Retinal pigment epithelial cell (primary cell): Measurements from ENCODE around the gene NOC3L.

Experiments
- DNase-seq: peaks from one replicate; pipeline ENCODE4 v3.0.0-alpha.2; 2010; ENCODE audit warnings: low read depth
- H3K4me3 ChIP-seq: 2 replicates; pipeline ENCODE4 v1.5.1; 2011; ENCODE audit warnings: mild to moderate bottlenecking, low read length, control low read depth, moderate library complexity
- CTCF ChIP-seq: conservative IDR thresholded peaks from 2 replicates; pipeline ENCODE4 v1.5.1; 2011; ENCODE audit warnings: low read depth, low read length, control low read depth, inconsistent platforms

The NOC3L gene

GRCh38 chr10:94320285-94320914, 42.3 kb downstream of the NOC3L start:
- TF ChIP-seq CTCF = peak; percentile 76
- no peak overlapping the region for H3K4me3 ChIP-seq
- DNase-seq = no peak

GRCh38 chr10:94316560-94316959, 46.2 kb downstream of the NOC3L start:
- no peak for TF ChIP-seq CTCF
- H3K4me3 ChIP-seq = no peak overlapping the region
- no peak for DNase-seq

GRCh38 chr10:94315975-94316464, 46.7 kb downstream of the NOC3L start:
- peak; percentile 92 for DNase-seq
- H3K4me3 ChIP-seq = no peak overlapping the region
- no peak for TF ChIP-seq CTCF

GRCh38 chr10:94315024-94315451, 47.7 kb downstream of the NOC3L start:
- DNase-seq = no peak
- no peak overlapping the region for H3K4me3 ChIP-seq
- no peak for TF ChIP-seq CTCF

GRCh38 chr10:94310369-94310768, 52.4 kb downstream of the NOC3L start:
- no peak for DNase-seq
- TF ChIP-seq CTCF = no peak
- no peak overlapping the region for H3K4me3 ChIP-seq

GRCh38 chr10:94308866-94309265, 53.9 kb downstream of the NOC3L start:
- TF ChIP-seq CTCF = no peak
- H3K4me3 ChIP-seq = no peak overlapping the region
- no peak for DNase-seq

- TF ChIP-seq CTCF = no peak
- DNase-seq = no peak
- H3K4me3 ChIP-seq = no peak overlapping the region
Observed at GRCh38 chr10:94307046-94307615, 55.6 kb downstream of the NOC3L start.
